IMR-90 (cell line): ENCODE results near the gene CSRP2. TPM values are rescaled to one million over a fixed set of nuclear protein-coding genes. Genes with fewer than 3 reads are reported as not detected.

ENCODE experiments used
- ATAC-seq: fragments of 200-7000 bp; cut with Tn5 transposase; 2 replicates; pipeline ENCODE4 v1.9.1; 2020; ENCODE audit warnings: low read depth, mild to moderate bottlenecking, moderate library complexity
- BruUV-seq: library from RNA; stranded (reverse); fragments of 400-500 nt; replicated peaks from 2 replicates; lab custom pipeline; 2021; lab: Mats Ljungman, UMichigan
- CTCF ChIA-PET: fragments of 300-600 bp; formaldehyde crosslinking; extraction: SDS; loops from one replicate; lab custom pipeline; 2021; ENCODE audit warnings: antibody characterized with exemption; lab: Yijun Ruan, JAX
- POLR2A ChIA-PET: fragments of 300-600 bp; sonication (Branson Sonifier 250); formaldehyde crosslinking; loops from one replicate; lab custom pipeline; 2022; ENCODE audit warnings: antibody characterized with exemption; ENCODE audit not compliant: unreplicated experiment; lab: Charles Lee
- DNase-seq: peaks from one replicate; pipeline ENCODE4 v3.0.0; 2013
- H2AFZ ChIP-seq: replicated peaks from 2 replicates; pipeline ENCODE3; 2013; ENCODE audit warnings: low read length, mild to moderate bottlenecking; ENCODE audit not compliant: poor library complexity
- H2AK5ac ChIP-seq: 2 replicates; pipeline ENCODE4 v1.6.1; 2013; ENCODE audit warnings: low read depth, low read length, inconsistent platforms
- H2AK9ac ChIP-seq: replicated peaks from 2 replicates; pipeline ENCODE3; 2013; ENCODE audit warnings: mild to moderate bottlenecking, low read depth, low read length, moderate library complexity; ENCODE audit not compliant: poor library complexity
- H2BK120ac ChIP-seq: 2 replicates; pipeline ENCODE4 v1.6.1; 2013; ENCODE audit warnings: low read depth, low read length, inconsistent platforms
- H2BK15ac ChIP-seq: 3 replicates; pipeline ENCODE4 v1.6.1; 2013; ENCODE audit warnings: low read depth, low read length, inconsistent platforms
- H2BK20ac ChIP-seq: 2 replicates; pipeline ENCODE4 v1.6.1; 2013; ENCODE audit warnings: low read depth, mild to moderate bottlenecking, inconsistent platforms, low read length, moderate library complexity
- H2BK5ac ChIP-seq: 2 replicates; pipeline ENCODE4 v1.6.1; 2013; ENCODE audit warnings: mild to moderate bottlenecking, low read depth, low read length, inconsistent platforms; ENCODE audit not compliant: poor library complexity, severe bottlenecking
- H3K14ac ChIP-seq: replicated peaks from 2 replicates; pipeline ENCODE4 v1.6.1; 2013; ENCODE audit warnings: low read depth, low read length, inconsistent platforms
- H3K18ac ChIP-seq: 2 replicates; pipeline ENCODE4 v1.6.1; 2013; ENCODE audit warnings: low read depth, low read length, control low read depth
- H3K23ac ChIP-seq: 2 replicates; pipeline ENCODE4 v1.6.1; 2013; ENCODE audit warnings: low read depth, low read length, inconsistent platforms
- H3K27ac ChIP-seq: 2 replicates; pipeline ENCODE4 v1.5.1; 2013; ENCODE audit warnings: mild to moderate bottlenecking, control low read depth, low read length; ENCODE audit not compliant: insufficient read depth
- H3K27me3 ChIP-seq: 2 replicates; pipeline ENCODE4 v1.6.1; 2013; ENCODE audit warnings: low read length; ENCODE audit not compliant: control insufficient read depth, insufficient read depth
- H3K36me3 ChIP-seq: 2 replicates; pipeline ENCODE4 v1.6.1; 2013; ENCODE audit warnings: low read length, mixed read lengths; ENCODE audit not compliant: control insufficient read depth, insufficient read depth
- H3K4ac ChIP-seq: 2 replicates; pipeline ENCODE4 v1.6.1; 2013; ENCODE audit warnings: low read depth, low read length, inconsistent platforms
- H3K4me1 ChIP-seq: 2 replicates; pipeline ENCODE4 v1.6.1; 2013; ENCODE audit warnings: low read length, mixed read lengths; ENCODE audit not compliant: control insufficient read depth, insufficient read depth
- H3K4me2 ChIP-seq: 2 replicates; pipeline ENCODE4 v1.6.1; 2013; ENCODE audit warnings: low read depth, mild to moderate bottlenecking, control low read depth, low read length, moderate library complexity
- H3K4me3 ChIP-seq: 2 replicates; pipeline ENCODE4 v1.5.1; 2013; ENCODE audit warnings: low read depth, mild to moderate bottlenecking, control low read depth, low read length, moderate library complexity; ENCODE audit not compliant: insufficient read depth
- H3K56ac ChIP-seq: 2 replicates; pipeline ENCODE4 v1.6.1; 2013; ENCODE audit warnings: low read length, inconsistent platforms; ENCODE audit not compliant: insufficient read depth; ENCODE audit errors: extremely low read depth
- H3K79me1 ChIP-seq, 2 experiments: 2 replicates each; pipeline ENCODE4 v1.6.1; 2013; ENCODE audit warnings: low read length in 2 of 2, inconsistent platforms in 1 of 2, low read depth in 1 of 2
- H3K9ac ChIP-seq: 2 replicates; pipeline ENCODE4 v1.6.1; 2013; ENCODE audit warnings: low read depth, low read length, control low read depth
- H3K9me1 ChIP-seq: 2 replicates; pipeline ENCODE4 v1.6.1; 2013; ENCODE audit warnings: low read length, inconsistent platforms; ENCODE audit not compliant: insufficient read depth
- H3K9me3 ChIP-seq: 2 replicates; pipeline ENCODE4 v1.6.1; 2013; ENCODE audit warnings: low read length; ENCODE audit not compliant: control insufficient read depth, insufficient read depth
- H4K20me1 ChIP-seq: 2 replicates; pipeline ENCODE4 v1.6.1; 2013; ENCODE audit warnings: low read length, inconsistent platforms; ENCODE audit not compliant: insufficient read depth
- H4K5ac ChIP-seq: 2 replicates; pipeline ENCODE4 v1.6.1; 2013; ENCODE audit warnings: mild to moderate bottlenecking, low read depth, low read length, control low read depth
- H4K8ac ChIP-seq, 2 experiments: 2 replicates each; pipeline ENCODE4 v1.6.1; 2013; ENCODE audit warnings: low read depth in 2 of 2, low read length in 2 of 2, control low read depth in 1 of 2, inconsistent platforms in 1 of 2
- H4K91ac ChIP-seq: 2 replicates; pipeline ENCODE4 v1.6.1; 2013; ENCODE audit warnings: low read depth, low read length, inconsistent platforms; ENCODE audit not compliant: insufficient read depth
- BHLHE40 ChIP-seq: fragments of 150-350 bp; IDR thresholded peaks from 2 replicates; pipeline ENCODE4 v1.6.1; 2016; ENCODE audit warnings: mild to moderate bottlenecking, low read depth, low read length
- CHD1 ChIP-seq: IDR thresholded peaks from 2 replicates; pipeline ENCODE4 v1.6.1; 2012; ENCODE audit warnings: low read depth, low read length, improper control_type of control experiment
- CTCF ChIP-seq: conservative IDR thresholded peaks from 2 replicates; pipeline ENCODE4 v1.5.1; 2012; ENCODE audit warnings: mild to moderate bottlenecking, low read depth, low read length, improper control_type of control experiment
- RFX5 ChIP-seq: IDR thresholded peaks from 2 replicates; pipeline ENCODE4 v1.8.0; 2012; ENCODE audit warnings: low read depth, mild to moderate bottlenecking, low read length, moderate library complexity
- WGBS, 2 experiments: methylation state at CpG; one replicate each; pipeline versions ENCODE4 v1.1.5 to v1.1.7; 2013; ENCODE audit warnings: missing lambda C conversion rate in 2 of 2; ENCODE audit not compliant: insufficient read length in 1 of 2; ENCODE audit errors: extremely low coverage in 2 of 2; 5-methylcytosine and 5-hydroxymethylcytosine counted together
- dilution Hi-C: fragments of 300-500 bp; cut with HindIII; formaldehyde crosslinking; loops from one replicate; pipeline ENCODE4 v1.14.3; 2018; ENCODE audit warnings: low sequenced_read_pairs; ENCODE audit not compliant: unreplicated experiment
- in situ Hi-C: fragments of 300-500 bp; cut with MboI; formaldehyde crosslinking; loops from 3 replicates; pipeline ENCODE4 v1.14.3; 2019; ENCODE audit warnings: low sequenced_read_pairs, inconsistent platforms, mixed read lengths
- intact Hi-C: fragments of 100-400 bp; cut with micrococcal nuclease; formaldehyde crosslinking; loops from 2 replicates; pipeline ENCODE4 v1.10.0; 2022
- polyA plus RNA-seq, 3 experiments: library from polyadenylated mRNA; depleted of rRNA; stranded (reverse); fragments of >200 nt; gene quantifications; 2 replicates each; pipeline ENCODE4 v1.2.3, GENCODE V29; 2012; ENCODE audit warnings: low replicate concordance in 1 of 3
- total RNA-seq: library from RNA; depleted of rRNA; stranded (reverse); fragments of >200 nt; gene quantifications from 2 replicates; pipeline ENCODE4 v1.2.3, GENCODE V29; 2012
- TF ChIP-seq, protein P1 (sequence below): fragments of 150-350 bp; IDR thresholded peaks from 2 replicates; pipeline ENCODE4 v1.6.1; 2017; ENCODE audit warnings: mild to moderate bottlenecking, antibody characterized with exemption, low read length, low read depth

Gene CSRP2
- total and polyA plus RNA-seq, 2 of the 4 experiments (the other 2 are of a cell fraction) = 156 to 179 TPM

DNA sequence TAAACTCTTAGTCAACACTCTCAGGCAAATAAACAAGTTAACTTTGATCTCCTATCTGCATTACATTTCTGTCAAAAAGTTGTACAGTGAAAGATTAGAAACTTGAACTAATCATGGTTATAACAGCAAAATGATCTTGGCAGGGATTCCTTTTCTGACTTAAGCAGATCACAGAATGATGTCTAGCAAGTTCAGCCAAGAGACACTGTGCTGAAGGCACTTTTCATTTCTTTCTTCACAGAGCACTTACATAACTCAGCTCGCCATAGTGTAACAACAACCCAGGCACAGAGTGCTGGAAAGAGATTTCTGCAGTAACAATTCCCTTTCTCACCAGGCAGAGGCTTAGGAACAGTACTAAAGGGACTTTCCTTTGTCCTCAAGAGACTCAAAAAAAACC lies 19.6 kb upstream of the CSRP2 start:
- Histone ChIP-seq H3K4ac (no peak overlapping the region), H3K9me3 (peaks cover 6% of the 10 kb centered on the region; the same call in 1 of the 2 replicates), H3K4me3 (no peak overlapping the region), H3K27ac (no peak overlapping the region), H3K23ac (no peak overlapping the region), H2AFZ (no peak overlapping the region), H4K91ac (no peak overlapping the region), H2BK20ac (no peak overlapping the region), H3K9me1 (no peaks in the 10 kb centered on the region), H2BK5ac (no peak overlapping the region), H2AK9ac (no peak overlapping the region), H3K79me1 (no peaks in the 10 kb centered on the region), H3K27me3 (no peaks in the 10 kb centered on the region), H2BK120ac (no peak overlapping the region), H3K18ac (no peak overlapping the region), H3K4me2 (no peak overlapping the region), H3K36me3 (no peaks in the 10 kb centered on the region), H3K4me1 (no peaks in the 10 kb centered on the region), H4K8ac (no peak overlapping the region), H3K9ac (no peak overlapping the region), H2AK5ac (no peak overlapping the region), H4K20me1 (no peaks in the 10 kb centered on the region), H4K5ac (no peak overlapping the region), H3K56ac (no peak overlapping the region), H3K14ac (no peak overlapping the region), H2BK15ac (no peak overlapping the region)
- DNase-seq (no peak), ATAC-seq (no peak)
- 100% methylated on average over 1 of the region's 1 CpG; no CpG with 5 or more reads in 1 of the 2 experiments for WGBS, 2 experiments
- intact Hi-C loops = no loop called here
- dilution Hi-C loops = no loop called here
- BruUV-seq = no TSS peak
- TF ChIP-seq CTCF (no peak), BHLHE40 (no peak), RFX5 (no peak), CHD1 (no peak)
- TF ChIP-seq, protein P1, sequence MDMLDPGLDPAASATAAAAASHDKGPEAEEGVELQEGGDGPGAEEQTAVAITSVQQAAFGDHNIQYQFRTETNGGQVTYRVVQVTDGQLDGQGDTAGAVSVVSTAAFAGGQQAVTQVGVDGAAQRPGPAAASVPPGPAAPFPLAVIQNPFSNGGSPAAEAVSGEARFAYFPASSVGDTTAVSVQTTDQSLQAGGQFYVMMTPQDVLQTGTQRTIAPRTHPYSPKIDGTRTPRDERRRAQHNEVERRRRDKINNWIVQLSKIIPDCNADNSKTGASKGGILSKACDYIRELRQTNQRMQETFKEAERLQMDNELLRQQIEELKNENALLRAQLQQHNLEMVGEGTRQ = no peak
- in situ Hi-C loops = no loop called here
- ChIA-PET POLR2A (no interaction called here), CTCF (interaction anchor here (0.6 kb wide), 1 partner anchor 1031 kb away, joined by 5 read pairs; no protein-coding TSS in a partner anchor)
